HCEC 1CT (cell line): ENCODE data around the gene COX19.

Source experiments
- DNase-seq: peaks from one replicate; pipeline ENCODE4 v3.0.0-alpha.2; 2017

COX19 gene

GRCh38 chr7:990933-991728, 15.8 kb upstream of the COX19 start:
- no peak for DNase-seq

DNA sequence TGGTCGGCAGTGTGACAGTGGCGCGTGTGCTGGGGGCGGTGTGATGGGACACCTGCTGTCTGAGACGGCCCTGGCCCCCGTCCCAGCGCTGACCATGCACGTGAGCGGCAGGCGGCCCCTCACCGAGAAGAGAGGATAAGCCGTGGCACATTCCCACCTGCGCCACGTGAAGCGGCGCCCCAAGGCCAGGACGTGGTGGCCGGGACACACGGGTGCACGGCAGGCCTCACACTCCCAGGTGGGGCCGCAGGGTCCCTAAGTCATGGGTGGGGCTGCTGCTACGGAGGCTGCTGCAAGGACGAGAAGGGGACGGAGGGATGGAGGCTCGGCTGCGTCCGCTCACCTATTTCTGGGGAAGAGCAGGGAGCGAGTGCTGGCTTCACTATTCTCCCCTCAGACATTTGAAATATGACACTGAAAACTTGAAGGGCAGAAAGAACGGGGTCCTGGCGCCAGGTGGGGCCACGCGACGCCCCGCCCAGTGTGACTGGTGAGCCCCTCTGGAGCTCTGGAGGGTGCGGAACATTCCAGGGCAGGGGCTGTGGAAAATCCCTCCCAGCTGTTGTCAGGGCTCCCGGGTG, 15.1 kb upstream of the COX19 start:
- no peak for DNase-seq

DNA sequence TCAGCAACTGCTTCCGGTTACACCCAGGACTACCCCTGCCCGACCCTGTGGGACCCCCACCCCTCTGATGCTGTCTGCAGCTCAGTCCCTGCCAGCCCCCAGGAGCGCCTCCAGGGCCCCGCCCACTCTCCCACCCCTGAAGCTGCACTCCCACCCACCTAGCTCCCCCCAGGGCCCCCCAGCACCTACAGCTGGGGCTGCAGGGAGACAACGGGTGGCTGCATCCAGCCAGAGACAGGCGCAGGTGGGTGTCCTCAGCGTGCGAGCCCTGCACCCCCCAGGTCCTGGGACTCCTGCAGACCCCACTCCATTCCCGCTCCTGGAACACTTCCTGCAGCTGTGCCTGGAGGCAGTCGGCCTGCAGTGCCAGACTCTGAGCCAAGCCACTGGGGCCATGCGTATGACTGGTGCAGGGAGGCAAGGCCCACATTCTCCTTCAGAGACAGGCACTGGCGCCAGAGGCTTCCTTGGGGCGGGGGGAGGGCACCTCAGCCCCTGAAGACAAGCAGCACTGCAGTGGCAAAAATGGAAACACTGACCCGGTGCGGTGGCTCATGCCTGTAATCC, 13.7 kb upstream of the COX19 start:
- no peak for DNase-seq

DNA sequence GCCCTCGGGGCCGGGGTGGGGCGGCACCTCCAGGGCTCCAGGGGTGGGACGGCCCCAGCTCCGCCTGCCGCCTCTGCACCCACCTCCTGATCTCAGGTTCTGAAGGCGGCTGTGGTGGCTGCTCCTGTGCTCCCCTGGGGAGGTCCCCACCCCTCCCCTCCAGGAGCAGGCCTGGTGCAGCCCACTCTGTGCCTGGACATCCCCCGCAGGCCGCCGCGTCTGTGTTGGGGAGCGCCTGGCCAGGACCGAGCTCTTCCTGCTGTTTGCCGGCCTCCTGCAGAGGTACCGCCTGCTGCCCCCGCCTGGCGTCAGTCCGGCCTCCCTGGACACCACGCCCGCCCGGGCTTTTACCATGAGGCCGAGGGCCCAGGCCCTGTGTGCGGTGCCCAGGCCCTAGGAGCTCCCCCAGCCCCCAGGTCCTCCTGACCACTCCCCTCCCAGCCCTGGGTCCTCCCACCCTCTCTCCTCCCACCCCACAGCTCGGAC, 13.1 kb upstream of the COX19 start:
- no peak for DNase-seq

GRCh38 chr7:987909-988308, 12.6 kb upstream of the COX19 start:
- DNase-seq, result no peak

DNA sequence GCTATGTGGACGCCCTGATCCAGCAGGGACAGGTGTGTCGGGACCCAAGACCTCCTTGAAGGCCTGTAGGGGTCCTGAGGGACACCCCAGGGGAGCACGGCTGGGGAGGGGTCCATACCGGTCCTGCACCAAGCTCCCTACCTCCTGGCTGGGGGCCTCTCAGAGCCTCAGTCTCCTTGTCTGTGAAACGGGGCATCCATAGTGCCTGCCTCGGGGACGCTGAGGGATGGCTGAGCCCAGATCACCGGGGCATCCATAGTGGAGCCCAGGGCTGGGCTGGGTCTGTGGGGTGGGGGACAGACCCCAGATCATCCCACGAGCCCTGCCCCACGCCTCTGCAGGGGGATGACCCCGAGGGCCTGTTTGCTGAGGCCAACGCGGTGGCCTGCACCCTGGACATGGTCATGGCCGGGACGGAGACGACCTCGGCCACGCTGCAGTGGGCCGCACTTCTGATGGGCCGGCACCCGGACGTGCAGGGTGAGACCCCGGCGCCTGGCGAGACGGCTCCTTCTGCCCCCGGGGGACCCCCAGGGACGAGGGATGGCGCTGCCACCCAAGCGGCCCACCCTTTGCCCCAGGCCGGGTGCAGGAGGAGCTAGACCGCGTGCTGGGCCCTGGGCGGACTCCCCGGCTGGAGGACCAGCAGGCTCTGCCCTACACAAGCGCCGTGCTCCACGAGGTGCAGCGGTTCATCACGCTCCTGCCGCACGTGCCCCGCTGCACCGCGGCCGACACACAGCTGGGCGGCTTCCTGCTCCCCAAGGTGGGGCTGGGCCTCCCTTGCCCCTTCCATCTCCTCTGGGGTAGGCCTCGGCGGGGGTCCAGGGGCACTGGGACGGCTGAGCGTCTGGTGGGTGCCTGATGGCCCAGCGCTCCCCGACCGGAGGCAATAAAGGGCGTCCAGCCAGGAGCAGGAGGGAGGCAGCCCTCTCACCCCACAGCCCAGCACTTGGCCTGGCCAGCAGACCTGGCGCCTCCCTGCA, 11.7 kb upstream of the COX19 start:
- DNase-seq, result no peak

- DNase-seq, result peak; percentile 25
Measured at GRCh38 chr7:985915-986741, 10.8 kb upstream of the COX19 start.

- no peak for DNase-seq
Measured at GRCh38 chr7:985127-985416, 9.7 kb upstream of the COX19 start.

DNA sequence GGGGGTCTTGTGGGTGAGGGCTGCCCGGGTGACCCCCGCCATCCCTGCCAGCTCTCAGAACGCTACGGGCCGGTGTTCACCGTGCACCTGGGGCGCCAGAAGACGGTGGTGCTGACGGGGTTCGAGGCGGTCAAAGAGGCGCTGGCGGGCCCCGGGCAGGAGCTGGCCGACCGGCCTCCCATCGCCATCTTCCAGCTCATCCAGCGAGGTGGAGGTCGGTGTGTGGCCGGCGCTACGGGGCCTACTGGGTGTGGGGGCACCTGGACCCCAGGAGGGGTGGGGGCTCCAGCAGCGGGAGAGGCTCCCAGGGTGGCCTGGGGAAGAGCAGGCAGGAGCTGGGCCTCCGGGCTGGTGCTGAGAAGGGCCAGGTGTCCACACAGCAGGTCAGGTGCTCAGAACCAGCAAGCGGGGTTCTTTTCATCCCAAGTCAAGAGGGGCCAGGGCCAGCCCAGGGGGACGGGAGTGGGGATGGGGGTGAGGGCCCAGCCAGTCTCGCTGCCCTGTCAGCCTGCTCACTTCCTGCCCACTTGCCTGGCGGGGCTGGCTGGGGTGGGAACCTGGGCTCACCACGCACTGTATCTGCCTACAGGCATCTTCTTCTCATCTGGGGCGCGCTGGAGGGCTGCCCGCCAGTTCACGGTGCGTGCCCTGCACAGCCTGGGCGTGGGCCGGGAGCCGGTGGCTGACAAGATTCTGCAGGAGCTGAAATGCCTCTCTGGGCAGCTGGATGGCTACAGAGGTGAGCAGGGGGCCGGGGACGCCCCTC, 9.2 kb upstream of the COX19 start:
- no peak for DNase-seq

DNA sequence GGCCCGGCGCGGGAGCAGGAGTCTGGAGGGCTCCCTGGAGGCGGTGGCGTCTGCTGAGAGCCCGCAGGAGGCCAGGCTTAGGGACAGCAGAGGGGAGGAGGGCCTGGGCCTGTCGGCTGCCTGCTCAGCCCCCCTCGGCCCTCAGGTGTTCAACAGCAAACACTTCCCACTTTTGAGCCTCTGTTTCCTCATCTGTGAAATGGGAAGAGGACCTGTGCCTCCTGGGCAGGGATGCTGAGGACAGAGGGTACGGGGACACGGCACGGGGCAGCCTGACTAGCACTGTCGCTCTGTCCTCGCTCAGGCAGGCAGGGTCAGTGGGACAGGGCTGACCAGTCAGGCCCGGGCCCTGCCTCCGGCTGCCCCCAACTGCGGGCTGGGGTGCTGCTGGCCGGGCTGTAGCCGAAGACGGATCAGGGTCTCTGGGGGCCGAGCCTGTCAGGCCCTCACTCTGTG, 8.3 kb upstream of the COX19 start:
- no peak for DNase-seq

- no peak for DNase-seq
Measured at GRCh38 chr7:983004-983615, 7.8 kb upstream of the COX19 start, which contains the start of gene CYP2W1. CYP2W1 (plus strand) TSS chr7:983181; CDS start chr7:983212, 31 bp downstream.

DNA sequence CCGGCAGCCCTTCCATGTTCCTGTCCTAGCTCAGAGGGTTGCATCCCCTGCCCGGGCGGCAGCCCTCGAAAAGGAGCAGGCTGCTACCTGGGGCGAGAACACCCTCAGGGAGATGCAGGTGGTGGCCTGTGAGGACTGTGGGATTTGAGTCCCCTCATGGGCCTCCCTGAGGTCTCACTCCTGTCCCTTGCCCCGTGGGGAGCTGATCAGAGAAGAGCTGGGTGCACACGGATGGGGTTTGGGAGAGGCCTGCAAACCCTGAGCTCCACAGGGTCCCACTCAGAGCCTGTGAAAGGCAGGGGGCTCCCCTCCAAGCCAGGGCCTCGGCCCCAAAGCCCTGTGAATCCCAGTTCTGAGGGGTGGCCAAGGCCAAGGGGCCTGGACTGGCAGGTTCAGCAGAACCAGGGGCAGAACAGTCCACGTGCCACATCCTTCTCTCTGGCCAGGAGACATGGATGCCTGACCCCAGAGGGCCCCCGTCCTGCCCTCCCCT, 7.2 kb upstream of the COX19 start:
- no peak for DNase-seq

DNA sequence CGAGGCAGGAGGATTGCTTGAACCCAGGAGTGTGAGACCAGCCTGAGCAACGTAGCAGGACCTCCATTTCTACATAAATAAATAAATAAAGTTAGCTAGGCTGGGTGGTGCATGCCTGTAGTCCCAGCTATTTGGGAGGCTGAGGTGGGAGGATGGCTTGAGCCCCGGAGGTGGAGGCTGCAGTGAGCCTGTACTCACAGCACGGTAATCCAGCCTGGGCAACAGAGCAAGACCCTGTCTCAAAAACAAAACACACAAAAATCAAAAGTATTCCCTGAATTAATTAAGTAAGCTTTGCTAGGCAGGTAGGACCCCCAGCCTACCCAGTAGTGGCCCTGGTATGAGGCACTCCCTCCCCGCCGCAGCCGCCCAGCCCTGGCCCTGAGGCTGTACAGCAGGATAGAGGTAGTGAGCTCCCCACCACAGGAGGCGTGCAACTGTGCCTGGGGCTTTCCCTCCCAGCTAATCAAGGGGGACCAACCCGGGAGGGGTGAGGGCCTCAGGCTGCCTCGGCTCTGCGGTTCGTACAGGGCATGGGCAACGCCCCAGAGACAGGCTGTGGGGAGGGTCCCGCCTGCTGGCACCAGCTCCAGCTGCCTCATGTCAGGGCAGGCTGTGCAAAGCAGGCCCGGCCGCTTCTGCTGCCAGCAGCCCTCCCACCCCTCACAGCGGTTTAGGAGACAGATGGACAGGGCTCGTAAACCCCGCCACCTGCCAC, 6.6 kb upstream of the COX19 start:
- DNase-seq, result no peak

GRCh38 chr7:979886-980571, 4.7 kb upstream of the COX19 start:
- no peak for DNase-seq

GRCh38 chr7:979151-979550, 3.8 kb upstream of the COX19 start:
- no peak for DNase-seq

- no peak for DNase-seq
Measured at GRCh38 chr7:978416-979091, 3.2 kb upstream of the COX19 start.

GRCh38 chr7:978049-978346, 2.6 kb upstream of the COX19 start:
- no peak for DNase-seq

DNA sequence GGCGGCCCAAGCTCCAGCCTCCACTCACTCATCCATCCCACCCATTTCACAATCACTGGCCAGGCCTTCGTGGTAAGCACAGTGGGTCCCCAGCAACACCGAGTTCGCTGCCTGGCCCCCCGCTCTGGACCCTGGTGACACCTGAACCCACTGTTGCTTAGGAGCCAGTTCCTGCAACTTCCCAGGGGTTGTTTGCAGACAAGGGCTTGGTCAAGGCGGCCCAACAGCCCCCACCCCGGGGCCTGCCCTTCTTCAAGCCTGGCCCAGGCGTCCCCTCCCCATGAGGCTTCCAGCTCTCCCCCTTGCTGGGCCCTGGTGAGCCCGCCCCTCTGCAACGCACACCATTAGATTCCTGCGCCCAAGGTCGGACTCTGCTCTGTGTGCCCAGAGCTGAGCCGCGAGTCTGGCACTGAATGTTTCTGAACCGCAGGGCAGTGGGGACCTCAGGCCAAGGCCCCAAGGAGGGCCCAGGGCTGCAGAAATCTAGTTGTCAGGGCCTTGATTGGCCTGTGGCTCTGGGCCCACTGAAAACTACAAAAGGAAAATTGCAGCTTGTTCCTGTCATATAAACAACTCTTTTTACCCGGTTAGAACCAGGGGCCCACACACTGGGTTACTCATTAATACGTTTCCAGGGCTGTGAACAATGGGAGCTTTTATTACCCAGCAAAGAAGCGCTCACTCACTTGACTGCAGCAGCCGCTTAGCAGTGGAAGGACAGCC, 2.1 kb upstream of the COX19 start:
- no peak for DNase-seq
